Activated T-helper 1 cell treated with anti-CD3 and anti-CD28 coated beads, Interleukin-12 subunit alpha, Interleukin-12 subunit beta, Interleukin-2, Interleukin-4 antibody, amounts not matched to agents 30 ng/mL and 10 ng/mL and 1 ng/mL, durations not matched to agents 14 hours and 24 hours and 36 hours (primary cell): ENCODE measurements around the gene SNTB2. TPM values are rescaled to one million over a fixed set of nuclear protein-coding genes. Genes with fewer than 3 reads are reported as not detected.

Experiments
- DNase-seq: peaks from one replicate; pipeline ENCODE4 v3.0.0; 2021; ENCODE audit warnings: low spot score
- H3K27ac Mint-ChIP-seq: one replicate; pipeline ENCODE4 v1.8.0; 2021; ENCODE audit warnings: mild to moderate bottlenecking, mixed read lengths
- H3K27me3 Mint-ChIP-seq: one replicate; pipeline ENCODE4 v1.8.0; 2022; ENCODE audit warnings: mild to moderate bottlenecking, moderate library complexity, mixed read lengths; ENCODE audit not compliant: insufficient read depth
- H3K36me3 Mint-ChIP-seq: one replicate; pipeline ENCODE4 v1.8.0; 2021; ENCODE audit warnings: low read depth, mixed read lengths
- H3K4me1 Mint-ChIP-seq: one replicate; pipeline ENCODE4 v1.8.0; 2021; ENCODE audit warnings: low read depth, mixed read lengths
- H3K4me3 Mint-ChIP-seq: one replicate; pipeline ENCODE4 v1.8.0; 2021; ENCODE audit warnings: mild to moderate bottlenecking, moderate library complexity, mixed read lengths
- H3K9me3 Mint-ChIP-seq: one replicate; pipeline ENCODE4 v1.8.0; 2021; ENCODE audit warnings: mixed read lengths
- intact Hi-C: fragments of 100-400 bp; cut with micrococcal nuclease; formaldehyde crosslinking; loops from one replicate; pipeline ENCODE4 v1.15.1; 2024
- total RNA-seq: library from RNA; stranded (reverse); gene quantifications from 2 replicates; pipeline ENCODE4 v1.2.3, GENCODE V29; 2022

SNTB2 gene
- total RNA-seq, 1 donor from 2014 or later: 29.4 TPM

GRCh38 chr16:69351309-69352027 is 164.5 kb downstream of the SNTB2 start, which contains the start of gene TMED6:
Gene TMED6, minus strand, starts transcription at chr16:69351786. Its CDS starts 33 bp downstream, at chr16:69351753.
- intact Hi-C loops: no loop called here
- Mint-ChIP-seq H3K9me3 (no peaks in the 10 kb centered on the region), H3K27ac (no peak within 1 kb of the TSS), H3K36me3 (peaks cover 25% of the 10 kb centered on the region), H3K4me3 (no peak within 1 kb of the TSS), H3K27me3 (no peaks in the 10 kb centered on the region), H3K4me1 (no peaks in the 10 kb centered on the region)
- no peak for DNase-seq

Other genes with a start within 250 kb of the SNTB2 start
- gene HAS3, start 81.5 kb upstream of the SNTB2 start, total RNA-seq: 0.73 and 0.93 TPM in 2 replicates
- 134 and 143 TPM in 2 replicates for gene CHTF8, start 54.6 kb upstream of the SNTB2 start, total RNA-seq
- 117 and 127 TPM in 2 replicates for gene UTP4, start 54.5 kb upstream of the SNTB2 start, total RNA-seq
- 37.9 and 42.4 TPM in 2 replicates for gene VPS4A, start 124.2 kb downstream of the SNTB2 start, total RNA-seq
- gene PDF, start 143.4 kb downstream of the SNTB2 start, total RNA-seq: 17.4 and 21.5 TPM in 2 replicates
- gene COG8, start 152.4 kb downstream of the SNTB2 start, total RNA-seq: 45.3 and 46.5 TPM in 2 replicates
- 80.7 and 85.8 TPM in 2 replicates for gene NIP7, start 152.6 kb downstream of the SNTB2 start, total RNA-seq
- gene TMED6, start 164.6 kb downstream of the SNTB2 start, total RNA-seq: 1.2 and 1.3 TPM in 2 replicates
- 59.4 and 67.0 TPM in 2 replicates for gene TERF2, start 198.8 kb downstream of the SNTB2 start, total RNA-seq
- gene CYB5B, start 237.5 kb downstream of the SNTB2 start, total RNA-seq: 157 and 166 TPM in 2 replicates